HL-60 (cell line): ENCODE data around the gene GOLGA3.

Experiments
- CTCF ChIP-seq: IDR thresholded peaks from one replicate; pipeline ENCODE4 v1.5.1; 2011; ENCODE audit warnings: low read length, control low read depth, inconsistent platforms; ENCODE audit not compliant: insufficient read depth
- GABPA ChIP-seq: IDR thresholded peaks from 2 replicates; pipeline ENCODE4 v1.6.1; 2012; ENCODE audit warnings: low read depth
- POLR2AphosphoS5 ChIP-seq: IDR thresholded peaks from 2 replicates; pipeline ENCODE4 v1.6.1; 2012; ENCODE audit warnings: low read depth
- SPI1 ChIP-seq: IDR thresholded peaks from 2 replicates; pipeline ENCODE4 v1.6.1; 2012; ENCODE audit warnings: low read depth, mild to moderate bottlenecking, borderline replicate concordance
- TF ChIP-seq, protein P1 (sequence below): IDR thresholded peaks from 2 replicates; pipeline ENCODE4 v1.6.1; 2012; ENCODE audit warnings: low read depth; ENCODE audit not compliant: insufficient replicate concordance

GRCh38 chr12:132858718-132859266, 30.1 kb upstream of the GOLGA3 start:
- TF ChIP-seq, protein P1, sequence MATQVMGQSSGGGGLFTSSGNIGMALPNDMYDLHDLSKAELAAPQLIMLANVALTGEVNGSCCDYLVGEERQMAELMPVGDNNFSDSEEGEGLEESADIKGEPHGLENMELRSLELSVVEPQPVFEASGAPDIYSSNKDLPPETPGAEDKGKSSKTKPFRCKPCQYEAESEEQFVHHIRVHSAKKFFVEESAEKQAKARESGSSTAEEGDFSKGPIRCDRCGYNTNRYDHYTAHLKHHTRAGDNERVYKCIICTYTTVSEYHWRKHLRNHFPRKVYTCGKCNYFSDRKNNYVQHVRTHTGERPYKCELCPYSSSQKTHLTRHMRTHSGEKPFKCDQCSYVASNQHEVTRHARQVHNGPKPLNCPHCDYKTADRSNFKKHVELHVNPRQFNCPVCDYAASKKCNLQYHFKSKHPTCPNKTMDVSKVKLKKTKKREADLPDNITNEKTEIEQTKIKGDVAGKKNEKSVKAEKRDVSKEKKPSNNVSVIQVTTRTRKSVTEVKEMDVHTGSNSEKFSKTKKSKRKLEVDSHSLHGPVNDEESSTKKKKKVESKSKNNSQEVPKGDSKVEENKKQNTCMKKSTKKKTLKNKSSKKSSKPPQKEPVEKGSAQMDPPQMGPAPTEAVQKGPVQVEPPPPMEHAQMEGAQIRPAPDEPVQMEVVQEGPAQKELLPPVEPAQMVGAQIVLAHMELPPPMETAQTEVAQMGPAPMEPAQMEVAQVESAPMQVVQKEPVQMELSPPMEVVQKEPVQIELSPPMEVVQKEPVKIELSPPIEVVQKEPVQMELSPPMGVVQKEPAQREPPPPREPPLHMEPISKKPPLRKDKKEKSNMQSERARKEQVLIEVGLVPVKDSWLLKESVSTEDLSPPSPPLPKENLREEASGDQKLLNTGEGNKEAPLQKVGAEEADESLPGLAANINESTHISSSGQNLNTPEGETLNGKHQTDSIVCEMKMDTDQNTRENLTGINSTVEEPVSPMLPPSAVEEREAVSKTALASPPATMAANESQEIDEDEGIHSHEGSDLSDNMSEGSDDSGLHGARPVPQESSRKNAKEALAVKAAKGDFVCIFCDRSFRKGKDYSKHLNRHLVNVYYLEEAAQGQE = no peak
- no peak for TF ChIP-seq CTCF
- no peak for TF ChIP-seq GABPA
- no peak for TF ChIP-seq SPI1
- TF ChIP-seq POLR2AphosphoS5 = no peak
